IPS-20b (cell line): ENCODE data around the gene KCNMA1.
"Not testable (repeated sequence)": the region's sequence is repeated elsewhere in the genome, so short reads cannot be mapped to it uniquely, and the experiment has no call there.

Experiments used
- H3K27ac ChIP-seq: one replicate; pipeline ENCODE4 v1.5.1; 2013; ENCODE audit warnings: low read length
- H3K27me3 ChIP-seq: 2 replicates; pipeline ENCODE4 v1.6.1; 2013; ENCODE audit warnings: mild to moderate bottlenecking, low read length, inconsistent platforms; ENCODE audit not compliant: insufficient read depth
- H3K36me3 ChIP-seq: 2 replicates; pipeline ENCODE4 v1.6.1; 2013; ENCODE audit warnings: low read depth, mild to moderate bottlenecking, inconsistent platforms, low read length, moderate library complexity; ENCODE audit not compliant: insufficient read depth
- H3K4me1 ChIP-seq: 2 replicates; pipeline ENCODE4 v1.6.1; 2013; ENCODE audit warnings: mild to moderate bottlenecking, control low read depth, inconsistent platforms, low read length, moderate library complexity; ENCODE audit not compliant: insufficient read depth
- H3K4me3 ChIP-seq: 2 replicates; pipeline ENCODE4 v1.5.1; 2013; ENCODE audit warnings: mild to moderate bottlenecking, low read length, inconsistent platforms
- H3K9ac ChIP-seq: 2 replicates; pipeline ENCODE4 v1.6.1; 2013; ENCODE audit warnings: low read depth, mild to moderate bottlenecking, inconsistent platforms, low read length, moderate library complexity
- H3K9me3 ChIP-seq: 2 replicates; pipeline ENCODE4 v1.6.1; 2013; ENCODE audit warnings: mild to moderate bottlenecking, low read depth, low read length, inconsistent platforms; ENCODE audit not compliant: insufficient read depth

The KCNMA1 gene

GRCh38 chr10:77357185-77357584 is 280.4 kb downstream of the KCNMA1 start:
- no peaks in the 10 kb centered on the region for H3K9me3 ChIP-seq
- no peaks in the 10 kb centered on the region; the same call in 1 of the 2 replicates for H3K4me1 ChIP-seq
- H3K27me3 ChIP-seq, result no peaks in the 10 kb centered on the region
- no peak overlapping the region for H3K9ac ChIP-seq
- H3K4me3 ChIP-seq, result no peak overlapping the region
- H3K36me3 ChIP-seq, result no peaks in the 10 kb centered on the region
- no peak overlapping the region for H3K27ac ChIP-seq

DNA sequence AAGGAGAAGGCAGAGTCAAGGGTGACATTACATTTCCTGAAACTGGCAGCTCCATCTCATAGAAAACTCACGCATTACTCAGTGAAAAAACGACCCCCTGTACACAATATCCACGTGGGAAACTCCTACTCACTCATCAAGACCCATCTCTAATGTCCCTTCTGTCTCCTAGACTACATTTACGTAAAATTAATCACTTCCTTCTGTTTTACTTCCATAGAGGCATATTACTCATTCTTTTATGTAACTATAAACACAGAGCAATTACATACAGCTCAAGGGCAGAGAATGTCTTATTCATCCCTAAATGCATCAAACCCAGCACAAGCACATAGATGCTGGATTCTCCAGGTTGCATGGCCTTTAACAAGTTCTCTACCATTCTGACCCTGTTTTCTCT is 281.8 kb downstream of the KCNMA1 start:
- H3K4me3 ChIP-seq, result no peak overlapping the region
- H3K36me3 ChIP-seq, result no peaks in the 10 kb centered on the region
- no peaks in the 10 kb centered on the region for H3K9me3 ChIP-seq
- no peaks in the 10 kb centered on the region for H3K4me1 ChIP-seq
- H3K27ac ChIP-seq, result no peak overlapping the region
- no peak overlapping the region for H3K9ac ChIP-seq
- no peaks in the 10 kb centered on the region for H3K27me3 ChIP-seq

GRCh38 chr10:77351386-77351785 is 286.2 kb downstream of the KCNMA1 start:
- H3K27ac ChIP-seq, result no peak overlapping the region
- H3K4me3 ChIP-seq, result no peak overlapping the region
- H3K9ac ChIP-seq, result no peak overlapping the region

DNA sequence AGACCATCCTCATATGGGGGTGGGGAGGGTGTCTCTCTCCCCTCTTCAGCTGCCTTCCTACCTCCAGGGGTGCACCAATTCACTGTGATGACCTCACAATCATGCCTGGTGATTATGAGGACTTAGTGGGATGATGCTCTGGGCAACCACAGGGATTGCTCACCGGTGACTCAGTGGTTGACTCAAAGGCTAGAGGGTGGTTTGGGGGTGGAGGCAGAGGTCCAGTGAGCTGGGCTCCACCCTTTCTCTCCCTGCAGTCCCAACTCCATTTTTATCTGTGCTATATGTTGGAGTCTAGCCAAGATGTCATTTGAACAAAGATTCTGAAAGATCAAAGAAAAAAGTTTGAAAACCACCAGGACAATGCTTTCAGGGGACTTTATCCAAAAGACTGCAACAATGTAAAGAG is 286.9 kb downstream of the KCNMA1 start:
- Histone ChIP-seq H3K9ac (no peak overlapping the region), H3K27me3 (no peaks in the 10 kb centered on the region), H3K9me3 (no peaks in the 10 kb centered on the region), H3K4me3 (no peak overlapping the region), H3K36me3 (no peaks in the 10 kb centered on the region), H3K27ac (no peak overlapping the region), H3K4me1 (no peaks in the 10 kb centered on the region)

More at GRCh38 chr10:77351386-77351785, 286.2 kb downstream of the KCNMA1 start:
- no peaks in the 10 kb centered on the region for H3K9me3 ChIP-seq
- H3K36me3 ChIP-seq, result no peaks in the 10 kb centered on the region
- H3K4me1 ChIP-seq, result no peaks in the 10 kb centered on the region
- no peaks in the 10 kb centered on the region for H3K27me3 ChIP-seq

DNA sequence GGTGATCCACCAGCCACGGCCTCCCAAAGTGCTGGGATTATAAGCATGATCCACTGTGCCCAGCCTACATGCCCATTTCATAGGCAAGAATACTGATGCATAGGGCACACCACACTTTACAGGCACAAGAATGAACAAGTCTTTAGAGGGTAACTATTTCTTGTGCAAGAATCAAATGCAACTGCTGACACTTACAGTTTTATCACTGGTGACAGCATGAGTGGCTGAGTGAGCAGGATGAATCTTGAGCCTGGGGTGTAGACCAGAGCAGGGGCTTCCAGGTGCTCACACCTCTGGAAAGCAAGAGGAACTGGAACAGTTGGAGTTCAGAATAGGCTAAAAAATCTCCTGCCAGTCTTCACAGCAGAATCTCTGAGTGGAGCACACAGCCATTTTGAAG is 287.5 kb downstream of the KCNMA1 start:
- Histone ChIP-seq H3K4me3 (no peak overlapping the region), H3K9ac (no peak overlapping the region), H3K36me3 (no peaks in the 10 kb centered on the region), H3K4me1 (no peaks in the 10 kb centered on the region), H3K27ac (no peak overlapping the region), H3K27me3 (no peaks in the 10 kb centered on the region), H3K9me3 (no peaks in the 10 kb centered on the region)

DNA sequence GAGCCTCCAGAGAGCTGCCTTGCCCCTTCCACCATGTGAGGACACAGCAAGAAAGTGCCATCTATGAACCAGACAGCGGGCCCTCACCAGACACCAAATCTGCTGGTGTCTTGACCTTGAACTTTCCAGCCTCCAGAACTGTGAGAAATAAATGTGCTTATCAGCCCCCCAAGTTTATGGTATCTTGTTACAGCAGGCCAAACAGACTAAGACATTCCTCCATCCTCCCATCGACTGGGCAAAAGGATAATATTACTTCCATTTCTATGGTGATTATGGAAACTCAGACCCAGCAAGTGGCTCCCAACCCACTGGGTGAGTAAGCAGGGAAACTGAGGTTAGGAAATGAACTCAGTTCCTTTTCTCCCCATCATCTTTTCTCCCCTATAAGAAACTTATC is 288.4 kb downstream of the KCNMA1 start:
- Histone ChIP-seq H3K9me3 (no peaks in the 10 kb centered on the region), H3K9ac (no peak overlapping the region), H3K4me1 (no peaks in the 10 kb centered on the region), H3K27ac (no peak overlapping the region), H3K27me3 (no peaks in the 10 kb centered on the region), H3K36me3 (no peaks in the 10 kb centered on the region), H3K4me3 (no peak overlapping the region)

DNA sequence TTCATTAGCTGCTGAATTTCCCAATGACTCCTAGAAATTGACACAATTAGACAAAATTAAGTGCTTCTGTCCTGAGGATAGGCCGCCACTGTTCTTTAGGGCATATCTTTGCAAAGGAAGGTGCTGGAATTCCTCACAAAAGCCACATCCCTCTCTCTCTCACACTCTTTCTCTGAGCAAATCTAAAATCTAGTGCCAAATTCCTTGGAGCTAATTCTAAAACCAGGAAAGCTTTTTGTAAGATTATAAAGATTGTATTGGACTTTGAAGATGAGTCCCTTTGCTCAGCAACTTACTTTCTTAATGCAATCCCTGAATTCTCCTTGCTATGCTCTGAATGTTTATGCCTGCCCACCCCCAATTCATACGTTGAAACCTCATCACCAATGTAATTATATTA is 288.9 kb downstream of the KCNMA1 start:
- Histone ChIP-seq H3K27me3 (no peaks in the 10 kb centered on the region), H3K9ac (no peak overlapping the region), H3K4me1 (no peaks in the 10 kb centered on the region), H3K9me3 (no peaks in the 10 kb centered on the region), H3K36me3 (no peaks in the 10 kb centered on the region), H3K4me3 (no peak overlapping the region), H3K27ac (no peak overlapping the region)

- Histone ChIP-seq H3K9me3 (no peaks in the 10 kb centered on the region), H3K4me3 (no peak overlapping the region), H3K27me3 (no peaks in the 10 kb centered on the region), H3K9ac (no peak overlapping the region), H3K27ac (no peak overlapping the region), H3K36me3 (no peaks in the 10 kb centered on the region), H3K4me1 (no peaks in the 10 kb centered on the region)
Measured at GRCh38 chr10:77348082-77348481, 289.5 kb downstream of the KCNMA1 start.

GRCh38 chr10:77347052-77347451 is 290.6 kb downstream of the KCNMA1 start:
- Histone ChIP-seq H3K4me1 (no peaks in the 10 kb centered on the region), H3K36me3 (no peaks in the 10 kb centered on the region), H3K9ac (no peak overlapping the region), H3K4me3 (no peak overlapping the region), H3K9me3 (no peaks in the 10 kb centered on the region), H3K27ac (no peak overlapping the region), H3K27me3 (no peaks in the 10 kb centered on the region)

DNA sequence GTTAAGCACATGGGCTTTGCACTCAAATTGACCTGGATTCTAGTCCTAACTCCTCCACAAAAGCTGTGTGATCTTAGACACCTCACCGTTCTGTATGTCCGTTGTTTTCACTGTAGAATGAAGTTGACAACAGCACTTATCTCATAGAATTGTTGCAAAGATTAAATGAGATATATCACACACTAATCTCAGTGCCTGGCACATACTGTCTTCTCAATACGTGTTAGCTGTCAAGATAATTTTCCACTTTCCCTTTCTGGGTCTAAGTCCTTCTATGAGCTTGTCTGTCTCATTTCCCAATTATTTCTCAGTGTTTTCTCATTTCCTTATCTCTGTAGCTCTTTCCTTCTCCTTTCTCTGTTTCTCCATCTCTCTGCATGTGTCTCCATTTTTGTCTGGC is 296.6 kb downstream of the KCNMA1 start:
- Histone ChIP-seq H3K9ac (no peak overlapping the region), H3K27ac (no peak overlapping the region), H3K4me3 (no peak overlapping the region), H3K9me3 (peaks cover 8% of the 10 kb centered on the region; the same call in 1 of the 2 replicates), H3K27me3 (no peaks in the 10 kb centered on the region), H3K4me1 (no peaks in the 10 kb centered on the region), H3K36me3 (no peaks in the 10 kb centered on the region)

- H3K27ac ChIP-seq, H3K4me1 ChIP-seq, H3K4me3 ChIP-seq, H3K9me3 ChIP-seq, H3K36me3 ChIP-seq, H3K9ac ChIP-seq, H3K27me3 ChIP-seq: not testable (repeated sequence)
Measured at GRCh38 chr10:77339872-77340271, 297.7 kb downstream of the KCNMA1 start.

DNA sequence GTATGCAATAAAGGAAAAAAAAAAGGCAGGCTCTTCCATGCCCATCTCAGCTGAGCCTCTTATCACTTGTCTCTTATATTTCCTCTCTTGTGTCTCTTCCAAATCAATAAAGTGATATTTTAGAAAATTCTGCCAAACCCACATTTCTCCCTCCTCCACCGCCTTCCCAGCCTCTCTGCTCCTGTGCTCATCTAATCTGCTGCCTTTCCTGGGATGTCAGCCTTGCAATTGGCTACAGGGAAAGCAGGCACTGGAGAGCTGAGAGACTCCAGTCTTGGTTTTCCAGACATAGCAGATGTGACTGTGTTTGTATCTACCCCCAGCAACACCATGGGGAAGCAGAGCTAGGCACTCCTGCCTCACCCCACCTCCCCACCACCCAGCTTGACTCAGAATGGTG is 298.4 kb downstream of the KCNMA1 start:
- Histone ChIP-seq H3K4me3 (no peak overlapping the region), H3K9me3 (peaks cover 8% of the 10 kb centered on the region; the same call in 1 of the 2 replicates), H3K27ac (no peak overlapping the region), H3K27me3 (no peaks in the 10 kb centered on the region), H3K4me1 (no peaks in the 10 kb centered on the region), H3K36me3 (no peaks in the 10 kb centered on the region), H3K9ac (no peak overlapping the region)

DNA sequence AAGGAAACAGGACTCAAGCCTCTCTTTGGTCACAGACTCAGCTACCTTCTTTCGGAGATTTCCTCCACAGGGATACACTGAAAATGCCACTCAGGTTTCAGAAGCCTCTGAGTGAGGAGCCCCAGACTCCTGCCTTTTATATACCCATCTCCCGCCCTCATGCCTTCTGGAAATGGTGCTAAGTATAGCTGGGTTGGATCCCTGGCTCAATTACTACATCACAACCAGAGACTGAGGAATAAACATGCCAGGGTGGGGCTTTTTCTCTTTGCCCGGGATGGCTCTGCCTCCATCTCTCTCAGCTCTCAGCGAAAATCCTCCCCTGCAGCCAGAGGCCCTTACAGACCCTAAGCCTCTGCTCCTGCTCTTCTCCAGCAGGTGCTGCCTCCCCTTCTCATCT is 299.5 kb downstream of the KCNMA1 start:
- Histone ChIP-seq H3K27me3 (no peaks in the 10 kb centered on the region), H3K36me3 (no peaks in the 10 kb centered on the region), H3K4me1 (no peaks in the 10 kb centered on the region), H3K9me3 (peaks cover 8% of the 10 kb centered on the region; the same call in 1 of the 2 replicates), H3K9ac (no peak overlapping the region), H3K4me3 (no peak overlapping the region), H3K27ac (no peak overlapping the region)
